ENCODE results near the gene SOD2. TPM values are rescaled to one million over a fixed set of nuclear protein-coding genes. Genes with fewer than 3 reads are reported as not detected.

Gene SOD2
- total and polyA plus RNA-seq, 9 of the 15 experiments (the other 6 are each of a cell fraction or from before 2014, with no cell fraction given) = 39.8 to 140 (median 95.8) TPM

DNA sequence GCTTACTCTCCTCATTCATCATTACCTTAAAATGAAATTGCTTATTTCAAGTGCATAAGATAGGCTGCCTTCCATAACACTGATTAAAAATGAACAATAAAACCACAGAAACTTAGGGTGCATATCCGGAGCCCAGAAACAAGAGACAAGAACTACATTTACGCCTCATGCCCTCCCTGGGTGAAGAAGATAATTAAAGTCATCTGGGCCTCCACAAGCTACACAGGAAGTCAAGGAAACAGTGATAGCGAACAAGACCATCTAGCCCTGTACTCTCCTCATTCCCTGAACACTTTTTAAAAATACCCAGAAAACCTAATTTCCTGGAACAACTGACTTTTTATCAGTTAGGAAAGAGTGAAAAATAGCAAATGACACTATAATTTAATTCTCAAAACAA is 6.3 kb downstream of the SOD2 start:
- POLR2A ChIA-PET = no interaction called here
- in situ Hi-C loops (cut with MboI) = no loop called here

More for the DNA sequence above, 6.3 kb downstream of the SOD2 start:
- H3K9me1 ChIP-seq (ENCODE audit: control insufficient read depth, insufficient read depth, low read length) = no peaks in the 10 kb centered on the region
- no peak overlapping the region for H3K4me2 ChIP-seq (ENCODE audit: insufficient read depth, low read length)
- 69% methylated on average over 3 of the region's 3 CpGs for WGBS (ENCODE audit: insufficient coverage, low coverage, missing lambda C conversion rate)
- H3K27me3 ChIP-seq (ENCODE audit: control insufficient read depth in 2 of 2, insufficient read depth in 2 of 2, low read length in 2 of 2) = no peaks in the 10 kb centered on the region
- TF ChIP-seq PTTG1 (tag; IDR thresholded peaks at IDR 0.05; ENCODE audit: low read depth) = no peak
- TF ChIP-seq, protein P1, sequence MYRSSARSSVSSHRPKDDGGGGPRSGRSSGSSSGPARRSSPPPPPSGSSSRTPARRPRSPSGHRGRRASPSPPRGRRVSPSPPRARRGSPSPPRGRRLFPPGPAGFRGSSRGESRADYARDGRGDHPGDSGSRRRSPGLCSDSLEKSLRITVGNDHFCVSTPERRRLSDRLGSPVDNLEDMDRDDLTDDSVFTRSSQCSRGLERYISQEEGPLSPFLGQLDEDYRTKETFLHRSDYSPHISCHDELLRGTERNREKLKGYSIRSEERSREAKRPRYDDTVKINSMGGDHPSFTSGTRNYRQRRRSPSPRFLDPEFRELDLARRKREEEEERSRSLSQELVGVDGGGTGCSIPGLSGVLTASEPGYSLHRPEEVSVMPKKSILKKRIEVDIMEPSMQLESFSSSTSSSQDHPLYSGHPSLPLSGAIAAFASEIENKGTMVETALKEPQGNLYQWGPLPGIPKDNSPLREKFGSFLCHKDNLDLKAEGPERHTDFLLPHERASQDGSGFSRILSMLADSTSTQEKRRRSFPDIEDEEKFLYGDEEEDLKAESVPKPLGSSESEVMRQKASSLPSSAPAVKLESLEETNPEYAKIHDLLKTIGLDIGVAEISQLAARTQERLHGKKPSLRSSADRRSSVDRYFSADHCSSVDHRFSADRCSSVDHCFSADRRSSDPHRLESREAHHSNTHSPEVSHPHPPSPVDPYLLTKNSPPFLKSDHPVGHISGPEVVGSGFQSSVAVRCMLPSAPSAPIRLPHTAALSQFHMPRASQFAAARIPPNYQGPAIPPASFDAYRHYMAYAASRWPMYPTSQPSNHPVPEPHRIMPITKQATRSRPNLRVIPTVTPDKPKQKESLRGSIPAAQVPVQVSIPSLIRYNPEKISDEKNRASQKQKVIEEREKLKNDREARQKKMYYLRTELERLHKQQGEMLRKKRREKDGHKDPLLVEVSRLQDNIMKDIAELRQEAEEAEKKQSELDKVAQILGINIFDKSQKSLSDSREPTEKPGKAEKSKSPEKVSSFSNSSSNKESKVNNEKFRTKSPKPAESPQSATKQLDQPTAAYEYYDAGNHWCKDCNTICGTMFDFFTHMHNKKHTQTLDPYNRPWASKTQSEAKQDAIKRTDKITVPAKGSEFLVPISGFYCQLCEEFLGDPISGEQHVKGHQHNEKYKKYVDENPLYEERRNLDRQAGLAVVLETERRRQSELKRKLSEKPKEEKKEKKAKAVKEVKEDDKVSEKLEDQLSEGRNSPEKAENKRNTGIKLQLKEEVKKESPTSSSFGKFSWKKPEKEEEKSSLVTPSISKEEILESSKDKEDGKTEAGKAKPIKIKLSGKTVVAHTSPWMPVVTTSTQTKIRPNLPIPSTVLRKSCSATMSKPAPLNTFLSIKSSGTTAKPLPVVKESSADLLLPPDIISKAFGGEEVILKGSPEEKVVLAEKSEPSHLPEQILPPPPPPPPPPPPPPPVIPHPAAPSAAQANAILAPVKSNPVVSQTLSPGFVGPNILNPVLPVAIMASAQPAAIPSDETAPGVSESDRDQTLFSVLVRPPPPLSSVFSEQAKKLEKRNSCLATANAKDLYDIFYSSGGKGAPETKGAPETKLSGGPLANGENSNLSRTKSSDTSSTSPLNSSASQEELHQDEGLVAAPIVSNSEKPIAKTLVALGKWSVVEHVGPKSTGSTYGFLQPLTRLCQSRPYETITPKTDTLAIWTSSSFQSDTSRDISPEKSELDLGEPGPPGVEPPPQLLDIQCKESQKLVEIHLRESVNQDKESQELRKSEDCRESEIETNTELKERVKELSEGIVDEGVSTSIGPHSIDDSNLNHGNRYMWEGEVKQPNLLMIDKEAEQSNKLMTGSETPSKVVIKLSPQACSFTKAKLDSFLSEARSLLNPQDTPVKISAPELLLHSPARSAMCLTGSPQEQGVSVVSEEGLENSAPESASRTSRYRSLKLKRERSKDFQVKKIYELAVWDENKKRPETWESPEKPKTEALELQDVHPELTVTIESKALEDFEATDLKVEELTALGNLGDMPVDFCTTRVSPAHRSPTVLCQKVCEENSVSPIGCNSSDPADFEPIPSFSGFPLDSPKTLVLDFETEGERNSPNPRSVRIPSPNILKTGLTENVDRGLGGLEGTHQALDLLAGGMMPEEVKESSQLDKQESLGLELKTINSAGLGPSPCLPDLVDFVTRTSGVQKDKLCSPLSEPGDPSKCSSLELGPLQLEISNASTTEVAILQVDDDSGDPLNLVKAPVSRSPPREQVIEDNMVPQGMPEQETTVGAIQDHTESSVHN (IDR thresholded peaks at IDR 0.05; ENCODE audit: borderline replicate concordance in 1 of 2, low read depth in 1 of 2) = no peak
- no peak for TF ChIP-seq ESRRA (IDR thresholded peaks at IDR 0.05; ENCODE audit: borderline replicate concordance, low read depth)
- intact Hi-C loops (cut with micrococcal nuclease) = no loop called here
- H3K27ac ChIP-seq (ENCODE audit: extremely low read depth, low read depth, low read length) = no peak overlapping the region
- BruUV-seq (replicated peaks) = no TSS peak
- peaks cover under 1% of the 10 kb centered on the region; the same call in 1 of the 2 replicates for H4K20me1 ChIP-seq (replicated peaks; ENCODE audit: control insufficient read depth, insufficient read depth, low read length)
- H3K9me3 ChIP-seq (replicated peaks; ENCODE audit: control insufficient read depth, insufficient read depth, low read depth, low read length) = no peaks in the 10 kb centered on the region
- peaks cover 53% of the 10 kb centered on the region for H3K79me2 ChIP-seq (ENCODE audit: control insufficient read depth, insufficient read depth, low read length)
- ATAC-seq (no peak), FAIRE-seq (no peak), DNase-seq (ENCODE audit: extremely low read depth in 1 of 4, low spot score in 3 of 4) (no peak)
- CTCF ChIA-PET (ENCODE audit: low intra/inter-chr PET ratio) = no interaction called here
- no peak overlapping the region for H3K4me3 ChIP-seq
- no peak overlapping the region for H2AFZ ChIP-seq (ENCODE audit: low read depth, low read length)
- no peak overlapping the region for H3K9ac ChIP-seq (ENCODE audit: insufficient read depth in 1 of 2, low read depth in 2 of 2, low read length in 2 of 2)
- H3K36me3 ChIP-seq (ENCODE audit: control insufficient read depth, insufficient read depth, low read length) = peaks cover 94% of the 10 kb centered on the region
- H3K4me1 ChIP-seq (replicated peaks in 1 of 2; ENCODE audit: control insufficient read depth in 2 of 2, insufficient read depth in 2 of 2, low read length in 2 of 2) = peaks cover under 1 to 7% of the 10 kb centered on the region in 2 experiments; a peak in 2 of 5 replicates
